ENCODE results near the gene CD99.
"Not testable (repeated sequence)": the region's sequence is repeated elsewhere in the genome, so short reads cannot be mapped to it uniquely, and the experiment has no call there.

CD99 gene

DNA sequence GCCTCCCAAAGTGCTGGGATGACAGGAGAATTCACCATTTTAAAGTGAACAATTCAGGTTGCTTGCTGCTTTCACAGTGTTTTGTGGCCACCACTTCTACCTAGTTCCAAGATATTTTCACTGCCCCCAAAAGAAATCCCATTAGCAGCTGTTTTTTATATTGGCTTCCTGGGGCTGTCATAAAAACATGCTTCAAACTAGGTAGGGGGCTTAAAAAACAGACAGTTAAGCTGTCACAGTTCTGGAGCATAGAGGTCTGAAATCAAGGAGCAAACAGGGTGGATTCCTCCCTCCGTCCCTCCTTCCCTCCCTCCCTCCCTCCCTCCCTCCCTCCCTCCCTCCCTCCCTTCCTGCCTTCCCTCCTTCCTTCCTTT is 57.7 kb downstream of the CD99 start:
- TF ChIP-seq, protein P1, sequence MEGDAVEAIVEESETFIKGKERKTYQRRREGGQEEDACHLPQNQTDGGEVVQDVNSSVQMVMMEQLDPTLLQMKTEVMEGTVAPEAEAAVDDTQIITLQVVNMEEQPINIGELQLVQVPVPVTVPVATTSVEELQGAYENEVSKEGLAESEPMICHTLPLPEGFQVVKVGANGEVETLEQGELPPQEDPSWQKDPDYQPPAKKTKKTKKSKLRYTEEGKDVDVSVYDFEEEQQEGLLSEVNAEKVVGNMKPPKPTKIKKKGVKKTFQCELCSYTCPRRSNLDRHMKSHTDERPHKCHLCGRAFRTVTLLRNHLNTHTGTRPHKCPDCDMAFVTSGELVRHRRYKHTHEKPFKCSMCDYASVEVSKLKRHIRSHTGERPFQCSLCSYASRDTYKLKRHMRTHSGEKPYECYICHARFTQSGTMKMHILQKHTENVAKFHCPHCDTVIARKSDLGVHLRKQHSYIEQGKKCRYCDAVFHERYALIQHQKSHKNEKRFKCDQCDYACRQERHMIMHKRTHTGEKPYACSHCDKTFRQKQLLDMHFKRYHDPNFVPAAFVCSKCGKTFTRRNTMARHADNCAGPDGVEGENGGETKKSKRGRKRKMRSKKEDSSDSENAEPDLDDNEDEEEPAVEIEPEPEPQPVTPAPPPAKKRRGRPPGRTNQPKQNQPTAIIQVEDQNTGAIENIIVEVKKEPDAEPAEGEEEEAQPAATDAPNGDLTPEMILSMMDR (IDR thresholded peaks at IDR 0.05): no peak

DNA sequence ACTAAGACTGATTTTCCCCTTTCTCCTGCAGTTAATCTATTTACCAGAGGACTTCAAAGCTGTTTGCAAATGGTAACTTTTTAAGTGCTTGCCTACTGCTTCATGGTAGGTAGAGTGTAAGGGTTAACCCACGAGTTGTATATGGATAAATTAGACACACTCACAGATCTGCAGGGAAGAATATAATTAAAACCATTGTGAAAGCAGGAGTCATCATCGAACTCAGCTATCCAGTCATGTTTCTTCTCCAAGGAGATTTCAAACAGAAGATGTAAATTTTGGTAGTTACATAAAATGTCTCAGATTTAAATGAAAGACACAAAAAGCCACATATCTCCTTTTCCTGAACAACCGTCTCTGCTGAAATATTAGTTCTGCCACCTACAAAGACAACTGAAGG is 60.2 kb downstream of the CD99 start:
- TF ChIP-seq, protein P1 (IDR thresholded peaks at IDR 0.05): no peak

DNA sequence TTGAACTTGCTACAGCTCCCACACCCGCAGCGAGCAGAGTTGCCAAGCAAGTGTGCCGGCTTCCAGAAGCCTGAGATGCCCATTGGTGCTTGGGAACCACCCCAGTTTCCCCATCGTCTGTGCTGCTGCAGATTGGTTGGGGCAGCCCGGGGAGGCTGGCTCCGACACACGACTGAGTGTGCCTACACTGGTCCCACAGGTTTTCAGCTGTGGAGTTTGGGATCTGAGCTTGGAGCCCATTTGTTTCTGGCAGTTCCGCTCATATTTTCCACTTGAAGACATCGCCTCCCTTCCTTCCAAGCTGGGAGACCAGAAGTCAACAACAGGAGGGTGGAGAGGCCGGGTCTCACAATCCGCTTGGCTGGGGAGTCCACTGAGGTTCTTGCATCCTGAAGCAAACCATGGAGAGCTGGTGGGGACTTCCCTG is 60.8 kb downstream of the CD99 start, which contains the start of gene XG:
Gene XG, plus strand, starts transcription at position 167 of the 427 bp plus-strand sequence. Its CDS starts 235 bp downstream, at position 402.
- TF ChIP-seq, protein P1 (IDR thresholded peaks at IDR 0.05): not testable (repeated sequence)

DNA sequence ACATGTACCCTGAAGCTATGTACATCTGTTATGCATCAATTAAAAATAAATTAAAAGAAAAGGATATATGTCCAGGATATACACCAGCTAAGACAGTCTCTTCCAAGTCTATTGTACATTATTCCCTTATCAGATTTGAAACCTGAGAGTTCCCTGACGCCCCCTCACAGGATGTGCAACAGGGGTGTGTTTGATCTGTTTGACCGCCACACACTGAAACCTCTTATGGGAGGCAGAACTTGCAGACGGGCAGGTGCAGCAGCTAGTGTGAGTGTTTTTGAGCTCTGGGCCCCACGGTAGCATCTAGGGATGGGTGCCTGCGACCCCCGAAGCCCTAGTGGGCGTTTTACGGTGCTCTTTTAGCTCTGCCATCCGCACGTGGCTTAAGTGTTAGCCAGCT is 65.5 kb downstream of the CD99 start:
- TF ChIP-seq, protein P1 (IDR thresholded peaks at IDR 0.05): no peak

DNA sequence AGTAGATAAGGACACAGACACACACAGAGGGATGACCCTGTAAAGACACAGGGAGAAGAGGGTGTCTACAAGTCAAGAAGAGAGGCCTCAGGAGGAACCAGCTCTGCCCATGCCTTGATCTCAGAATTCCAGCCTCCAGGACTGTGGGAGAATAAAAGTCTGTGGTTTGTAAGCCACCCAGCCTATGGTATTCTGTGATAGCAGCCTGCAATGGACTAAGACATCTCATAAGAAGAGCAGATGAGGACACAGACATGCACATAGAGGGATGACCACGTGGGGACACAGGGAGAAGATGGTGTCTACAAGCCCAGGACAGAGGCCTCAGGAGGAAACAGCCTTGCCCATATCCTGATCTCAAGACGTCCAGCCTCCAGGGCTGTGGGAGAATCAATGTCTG is 70.2 kb downstream of the CD99 start:
- TF ChIP-seq, protein P1 (IDR thresholded peaks at IDR 0.05): no peak

DNA sequence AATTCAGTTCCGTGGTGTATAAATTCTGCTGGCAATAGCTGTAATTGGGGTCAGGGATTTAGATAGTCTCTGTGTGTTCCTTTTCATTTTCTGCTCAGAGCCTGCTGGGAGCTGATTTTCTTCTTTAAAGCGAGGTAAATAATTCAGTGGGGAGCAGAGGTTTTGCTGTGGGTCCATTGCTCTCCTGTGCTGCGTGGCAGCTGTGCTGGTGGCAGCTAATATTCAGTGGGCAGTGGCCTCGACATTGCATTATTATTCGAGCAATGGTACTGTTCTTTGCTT is 74.4 kb downstream of the CD99 start:
- TF ChIP-seq, protein P1 (IDR thresholded peaks at IDR 0.05): no peak

DNA sequence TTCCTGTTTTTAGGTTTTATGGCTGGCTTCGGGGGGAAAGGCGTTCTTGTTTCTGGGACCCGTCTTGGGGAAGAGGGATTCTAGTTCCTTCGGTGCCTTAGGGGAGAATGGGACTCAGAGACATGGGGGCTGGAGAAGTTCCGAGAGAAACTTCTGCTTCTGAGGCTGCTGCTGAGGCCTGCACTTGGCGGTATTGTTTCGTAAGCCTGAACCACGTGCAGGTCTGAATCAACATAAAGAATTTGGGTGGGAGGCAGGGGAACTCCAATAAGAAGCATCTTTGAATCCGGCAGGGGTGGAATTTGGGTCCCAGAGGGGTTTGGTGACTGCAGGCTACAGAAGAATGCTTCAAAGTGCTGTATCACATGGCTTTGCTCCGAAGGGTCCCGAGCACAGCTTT is 75.8 kb downstream of the CD99 start:
- TF ChIP-seq, protein P1 (IDR thresholded peaks at IDR 0.05): no peak

All from LNCAP (cell line).